ENCODE results near the gene RNF26. TPM values are rescaled to one million over a fixed set of nuclear protein-coding genes. Genes with fewer than 3 reads are reported as not detected.

Gene RNF26
- total and polyA plus RNA-seq, 2 donors (not counting 3 experiments of a cell fraction or from before 2014, with no cell fraction given): 40.1 to 43.8 TPM

GRCh38 chr11:119365071-119365591, 30.8 kb downstream of the RNF26 start:
- Histone ChIP-seq H3K9me1 (replicated peaks; ENCODE audit: control insufficient read depth, extremely low read depth, insufficient read depth, low read length) (no peaks in the 10 kb centered on the region), H3K27ac (ENCODE audit: insufficient read depth, low read depth, low read length) (no peak overlapping the region), H3K36me3 (ENCODE audit: control insufficient read depth in 2 of 2, extremely low read depth in 1 of 2, insufficient read depth in 2 of 2, low read length in 2 of 2) (no peaks in the 10 kb centered on the region), H3K79me2 (ENCODE audit: control insufficient read depth, insufficient read depth, low read length) (no peaks in the 10 kb centered on the region), H3K27me3 (ENCODE audit: control insufficient read depth in 2 of 2, insufficient read depth in 2 of 2, low read length in 2 of 2) (peaks cover 12 to 20% of the 10 kb centered on the region in 2 experiments), H3K9me3 (replicated peaks; ENCODE audit: control insufficient read depth, insufficient read depth, low read length) (no peaks in the 10 kb centered on the region), H3K4me3 (replicated peaks in 1 of 3; ENCODE audit: insufficient read depth in 1 of 3, low read depth in 1 of 3, low read length in 3 of 3) (no peak overlapping the region), H3K4me2 (ENCODE audit: insufficient read depth, low read length) (no peak overlapping the region), H3K4me1 (ENCODE audit: control insufficient read depth, extremely low read depth, insufficient read depth, low read length) (no peaks in the 10 kb centered on the region), H4K20me1 (replicated peaks; ENCODE audit: control insufficient read depth, extremely low read depth, insufficient read depth, low read length) (no peaks in the 10 kb centered on the region), H2AFZ (ENCODE audit: low read depth, low read length) (no peak overlapping the region), H3K9ac (replicated peaks; ENCODE audit: extremely low read depth, insufficient read depth, low read length) (no peak overlapping the region)
- CTCF ChIA-PET: interaction anchor here (0.8 to 1.7 kb wide), 4 partner anchors 8 to 25 kb away, joined by 3 to 15 read pairs (median 7); partner anchors contain the start of gene C1QTNF5
- intact Hi-C loops (cut with micrococcal nuclease): no loop called here
- DNase-seq (ENCODE audit: low read depth, low spot score) (no peak), FAIRE-seq (no peak)
- dilution Hi-C loops (cut with MboI; ENCODE audit: extremely low pct_ligation_motif_present, low sequenced_read_pairs): no loop called here
- TF ChIP-seq POLR2A (IDR thresholded peaks at IDR 0.05; ENCODE audit: low read depth, low read length): no peak
- no peak for TF ChIP-seq CTCF (IDR thresholded peaks at IDR 0.05; ENCODE audit: extremely low read depth in 1 of 2, insufficient read depth in 1 of 2, low read depth in 1 of 2, low read length in 2 of 2)
- TF ChIP-seq JUN (IDR thresholded peaks at IDR 0.05; ENCODE audit: borderline replicate concordance, insufficient read depth, insufficient read length, low read depth): no peak
- TF ChIP-seq GATA2 (IDR thresholded peaks at IDR 0.05; ENCODE audit: insufficient read depth, insufficient read length, low read depth, low read length): no peak
- TF ChIP-seq FOS (IDR thresholded peaks at IDR 0.05; ENCODE audit: borderline replicate concordance, insufficient read depth, low read length): no peak
- TF ChIP-seq POLR2AphosphoS5 (IDR thresholded peaks at IDR 0.05; ENCODE audit: insufficient read depth, low read depth, low read length): no peak
- TF ChIP-seq MAX (IDR thresholded peaks at IDR 0.05; ENCODE audit: insufficient read depth, insufficient read length): no peak
- TF ChIP-seq MYC (IDR thresholded peaks at IDR 0.05; ENCODE audit: low read depth, low read length): no peak
- TF ChIP-seq EZH2 (IDR thresholded peaks at IDR 0.05; ENCODE audit: borderline replicate concordance, low read depth, low read length, severe bottlenecking): no peak
- POLR2A ChIA-PET: no interaction called here
- BruUV-seq (replicated peaks): no TSS peak
